IPS-20b (cell line): ENCODE measurements around the gene CHPF.

Experiments
- H3K27ac ChIP-seq: one replicate; pipeline ENCODE4 v1.5.1; 2013; ENCODE audit warnings: low read length
- H3K27me3 ChIP-seq: 2 replicates; pipeline ENCODE4 v1.6.1; 2013; ENCODE audit warnings: mild to moderate bottlenecking, low read length, inconsistent platforms; ENCODE audit not compliant: insufficient read depth
- H3K36me3 ChIP-seq: 2 replicates; pipeline ENCODE4 v1.6.1; 2013; ENCODE audit warnings: low read depth, mild to moderate bottlenecking, inconsistent platforms, low read length, moderate library complexity; ENCODE audit not compliant: insufficient read depth
- H3K4me1 ChIP-seq: 2 replicates; pipeline ENCODE4 v1.6.1; 2013; ENCODE audit warnings: mild to moderate bottlenecking, control low read depth, inconsistent platforms, low read length, moderate library complexity; ENCODE audit not compliant: insufficient read depth
- H3K4me3 ChIP-seq: 2 replicates; pipeline ENCODE4 v1.5.1; 2013; ENCODE audit warnings: mild to moderate bottlenecking, low read length, inconsistent platforms
- H3K9ac ChIP-seq: 2 replicates; pipeline ENCODE4 v1.6.1; 2013; ENCODE audit warnings: low read depth, mild to moderate bottlenecking, inconsistent platforms, low read length, moderate library complexity
- H3K9me3 ChIP-seq: 2 replicates; pipeline ENCODE4 v1.6.1; 2013; ENCODE audit warnings: mild to moderate bottlenecking, low read depth, low read length, inconsistent platforms; ENCODE audit not compliant: insufficient read depth

Gene CHPF

DNA sequence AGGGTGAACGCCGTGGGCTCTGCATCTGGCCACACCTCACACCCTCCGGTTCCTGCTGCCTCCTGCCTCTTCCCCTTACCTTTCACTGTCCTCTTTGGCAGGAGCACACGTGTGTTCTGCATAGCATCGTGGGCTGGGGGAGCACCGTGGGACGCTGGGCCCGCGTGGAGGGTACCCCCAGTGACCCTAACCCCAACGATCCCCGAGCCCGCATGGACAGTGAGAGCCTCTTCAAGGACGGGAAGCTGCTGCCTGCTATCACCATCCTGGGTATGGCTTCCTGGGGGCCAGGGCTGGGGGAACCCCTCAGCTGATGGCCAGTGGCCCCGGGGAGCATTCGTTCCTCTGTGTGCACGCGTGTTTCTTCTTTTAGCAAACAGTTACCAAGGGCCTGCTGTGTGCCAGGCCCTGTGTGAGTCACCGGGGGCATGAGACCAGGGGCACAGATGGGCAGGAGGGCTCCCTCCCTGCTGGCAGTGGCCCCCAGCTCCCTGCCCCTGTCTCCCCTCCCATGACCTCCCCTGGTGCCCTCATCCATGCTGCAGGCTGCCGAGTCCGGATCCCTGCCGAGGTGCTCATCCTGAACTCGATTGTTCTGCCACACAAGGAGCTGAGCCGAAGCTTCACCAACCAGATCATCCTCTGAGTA is 37.3 kb downstream of the CHPF start:
- H3K27me3 ChIP-seq = peaks cover 14% of the 10 kb centered on the region; the same call in 1 of the 2 replicates
- H3K9ac ChIP-seq = peak overlapping the region; percentile 69; the same call in 1 of the 2 replicates
- peaks cover 10% of the 10 kb centered on the region; the same call in 1 of the 2 replicates for H3K36me3 ChIP-seq
- H3K27ac ChIP-seq = peak overlapping the region; percentile 97
- peak overlapping the region; percentile 37; the same call in 1 of the 2 replicates for H3K4me3 ChIP-seq
- H3K4me1 ChIP-seq = peaks cover 29% of the 10 kb centered on the region; the same call in 1 of the 2 replicates
- no peaks in the 10 kb centered on the region for H3K9me3 ChIP-seq

DNA sequence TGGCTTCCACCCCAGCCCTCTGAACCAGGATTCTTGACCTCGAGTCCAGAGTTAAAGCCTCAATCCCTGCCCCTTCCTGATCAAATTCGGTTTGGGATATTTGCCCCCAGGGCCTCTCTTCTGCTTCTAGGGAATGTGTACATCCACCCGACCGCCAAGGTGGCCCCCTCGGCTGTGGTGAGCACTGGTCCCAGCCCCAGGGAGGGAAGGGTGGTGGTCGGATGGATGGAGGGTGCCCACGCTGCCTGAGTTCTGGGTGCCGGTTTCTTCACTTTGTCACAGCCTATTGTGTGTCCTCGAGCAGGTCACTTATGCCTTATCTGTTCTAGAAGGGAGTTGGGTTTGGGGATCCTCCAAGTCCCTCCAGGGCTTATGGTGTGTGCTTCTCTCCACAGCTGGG is 38.0 kb downstream of the CHPF start:
- H3K4me1 ChIP-seq = peaks cover 28% of the 10 kb centered on the region; the same call in 1 of the 2 replicates
- H3K9me3 ChIP-seq = no peaks in the 10 kb centered on the region
- H3K27ac ChIP-seq = no peak overlapping the region
- H3K36me3 ChIP-seq = peaks cover 10% of the 10 kb centered on the region; the same call in 1 of the 2 replicates
- no peak overlapping the region for H3K4me3 ChIP-seq
- no peak overlapping the region; the same call in 1 of the 2 replicates for H3K9ac ChIP-seq
- peaks cover 7% of the 10 kb centered on the region; the same call in 1 of the 2 replicates for H3K27me3 ChIP-seq

DNA sequence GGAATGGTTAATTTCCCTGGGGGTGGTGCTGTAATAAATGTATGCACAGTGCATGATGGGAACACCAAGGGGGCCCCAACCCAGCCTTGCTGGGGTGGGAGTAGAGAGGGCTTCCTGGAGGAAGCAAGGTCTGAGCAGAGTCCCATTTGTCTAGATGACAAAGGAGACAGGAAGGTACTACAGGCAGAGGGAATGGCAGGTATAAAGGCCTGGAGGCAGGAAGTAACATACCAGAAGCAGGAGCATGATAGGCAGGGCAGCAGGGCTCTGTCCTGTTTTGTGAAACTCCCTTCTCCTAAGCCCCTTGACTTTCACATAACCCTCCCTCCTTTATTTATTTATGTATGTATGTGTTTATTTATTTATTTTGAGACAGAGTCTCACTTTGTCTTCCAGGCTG is 41.0 kb downstream of the CHPF start:
- Histone ChIP-seq H3K4me1 (peaks cover 28% of the 10 kb centered on the region; the same call in 1 of the 2 replicates), H3K27me3 (peaks cover 5% of the 10 kb centered on the region), H3K36me3 (peaks cover 10% of the 10 kb centered on the region; the same call in 1 of the 2 replicates), H3K27ac (no peak overlapping the region), H3K9ac (no peak overlapping the region), H3K4me3 (no peak overlapping the region), H3K9me3 (no peaks in the 10 kb centered on the region)

DNA sequence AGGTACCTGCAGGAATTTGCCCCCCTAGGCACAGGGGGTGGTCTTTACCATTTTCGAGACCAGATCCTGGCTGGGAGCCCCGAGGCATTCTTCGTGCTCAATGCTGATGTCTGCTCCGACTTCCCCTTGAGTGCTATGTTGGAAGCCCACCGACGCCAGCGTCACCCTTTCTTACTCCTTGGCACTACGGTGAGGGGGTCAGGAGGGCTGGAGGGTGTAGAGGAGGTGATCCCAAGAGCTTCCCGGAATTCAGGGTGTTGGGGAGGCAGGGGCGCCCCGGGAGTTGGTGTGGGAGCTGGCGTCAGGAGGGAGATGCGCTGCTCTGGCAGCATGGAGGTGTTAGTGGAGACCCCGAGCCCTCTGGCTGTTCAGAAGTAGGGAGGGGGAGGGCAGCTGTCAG is 41.8 kb downstream of the CHPF start:
- H3K9me3 ChIP-seq = no peaks in the 10 kb centered on the region
- H3K27me3 ChIP-seq = peaks cover 13% of the 10 kb centered on the region
- H3K4me3 ChIP-seq = no peak overlapping the region
- peaks cover 21% of the 10 kb centered on the region; the same call in 1 of the 2 replicates for H3K4me1 ChIP-seq
- peaks cover 10% of the 10 kb centered on the region; the same call in 1 of the 2 replicates for H3K36me3 ChIP-seq
- no peak overlapping the region for H3K27ac ChIP-seq
- H3K9ac ChIP-seq = no peak overlapping the region

DNA sequence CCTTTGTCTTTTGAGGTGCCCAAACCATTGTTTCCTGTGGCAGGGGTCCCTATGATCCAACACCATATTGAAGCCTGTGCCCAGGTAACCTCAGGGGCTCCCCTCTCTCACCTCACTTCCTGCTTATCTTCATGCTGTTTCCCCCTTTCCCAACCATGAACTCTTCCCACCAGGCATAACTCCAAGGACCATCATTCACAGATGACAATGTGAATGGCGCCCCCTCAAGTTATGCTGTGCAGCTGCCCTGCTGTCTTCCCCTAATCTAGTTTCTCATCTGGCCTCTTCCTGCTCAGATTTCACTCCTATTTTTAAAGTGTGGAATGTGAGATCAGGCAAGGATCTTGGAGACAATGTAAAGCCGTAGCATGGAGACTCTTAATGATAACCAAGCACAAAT is 43.5 kb downstream of the CHPF start:
- H3K9ac ChIP-seq = no peak overlapping the region
- H3K4me3 ChIP-seq = no peak overlapping the region
- peaks cover 18% of the 10 kb centered on the region; the same call in 1 of the 2 replicates for H3K4me1 ChIP-seq
- H3K36me3 ChIP-seq = peaks cover 10% of the 10 kb centered on the region; the same call in 1 of the 2 replicates
- no peaks in the 10 kb centered on the region for H3K9me3 ChIP-seq
- H3K27me3 ChIP-seq = peaks cover 30% of the 10 kb centered on the region
- no peak overlapping the region for H3K27ac ChIP-seq

DNA sequence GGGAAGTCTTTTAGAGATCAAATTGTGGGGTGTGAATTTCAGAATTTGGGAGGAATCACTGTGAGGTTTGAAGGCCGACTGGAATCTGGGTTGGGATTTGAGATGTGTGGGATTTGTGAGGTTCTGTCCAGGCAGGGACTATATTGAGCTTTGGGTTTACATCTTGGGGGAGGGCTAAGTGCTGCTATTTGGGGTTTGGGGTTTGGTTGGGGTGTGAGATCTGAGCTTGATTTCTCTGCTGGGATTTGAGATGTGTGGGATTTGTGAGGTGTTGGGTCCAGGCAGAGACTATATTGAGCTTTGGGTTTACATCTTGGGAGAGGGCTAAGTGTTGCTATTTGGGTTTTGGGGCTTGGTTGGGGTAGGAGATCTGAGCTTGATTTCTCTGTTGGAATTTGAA is 44.1 kb downstream of the CHPF start:
- no peaks in the 10 kb centered on the region for H3K9me3 ChIP-seq
- H3K9ac ChIP-seq = peak overlapping the region; percentile 83; the same call in 1 of the 2 replicates

DNA sequence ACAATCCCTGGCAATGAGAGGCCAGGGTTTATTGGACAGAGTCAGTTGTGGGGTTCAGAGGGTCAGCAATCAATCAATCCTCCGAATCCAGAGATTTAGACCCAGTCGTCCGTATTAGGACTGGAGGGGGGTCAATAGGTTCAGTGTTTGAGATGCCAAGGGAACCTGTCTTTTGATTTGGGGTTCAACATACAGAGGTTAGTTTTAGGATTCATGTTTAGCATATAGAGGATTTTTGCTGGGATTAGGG is 44.6 kb downstream of the CHPF start:
- Histone ChIP-seq H3K9ac (peak overlapping the region; percentile 83), H3K4me1 (peaks cover 18% of the 10 kb centered on the region; the same call in 1 of the 2 replicates), H3K27ac (peak overlapping the region; percentile 28), H3K27me3 (peaks cover 42% of the 10 kb centered on the region), H3K9me3 (no peaks in the 10 kb centered on the region), H3K36me3 (peaks cover 3% of the 10 kb centered on the region; the same call in 1 of the 2 replicates), H3K4me3 (peak overlapping the region; percentile 77)

More for the DNA sequence above, 44.1 kb downstream of the CHPF start:
- peak overlapping the region; percentile 77 for H3K4me3 ChIP-seq
- H3K36me3 ChIP-seq = peaks cover 9% of the 10 kb centered on the region; the same call in 1 of the 2 replicates
- H3K27me3 ChIP-seq = peaks cover 36% of the 10 kb centered on the region
- H3K27ac ChIP-seq = no peak overlapping the region
- H3K4me1 ChIP-seq = peaks cover 18% of the 10 kb centered on the region; the same call in 1 of the 2 replicates

DNA sequence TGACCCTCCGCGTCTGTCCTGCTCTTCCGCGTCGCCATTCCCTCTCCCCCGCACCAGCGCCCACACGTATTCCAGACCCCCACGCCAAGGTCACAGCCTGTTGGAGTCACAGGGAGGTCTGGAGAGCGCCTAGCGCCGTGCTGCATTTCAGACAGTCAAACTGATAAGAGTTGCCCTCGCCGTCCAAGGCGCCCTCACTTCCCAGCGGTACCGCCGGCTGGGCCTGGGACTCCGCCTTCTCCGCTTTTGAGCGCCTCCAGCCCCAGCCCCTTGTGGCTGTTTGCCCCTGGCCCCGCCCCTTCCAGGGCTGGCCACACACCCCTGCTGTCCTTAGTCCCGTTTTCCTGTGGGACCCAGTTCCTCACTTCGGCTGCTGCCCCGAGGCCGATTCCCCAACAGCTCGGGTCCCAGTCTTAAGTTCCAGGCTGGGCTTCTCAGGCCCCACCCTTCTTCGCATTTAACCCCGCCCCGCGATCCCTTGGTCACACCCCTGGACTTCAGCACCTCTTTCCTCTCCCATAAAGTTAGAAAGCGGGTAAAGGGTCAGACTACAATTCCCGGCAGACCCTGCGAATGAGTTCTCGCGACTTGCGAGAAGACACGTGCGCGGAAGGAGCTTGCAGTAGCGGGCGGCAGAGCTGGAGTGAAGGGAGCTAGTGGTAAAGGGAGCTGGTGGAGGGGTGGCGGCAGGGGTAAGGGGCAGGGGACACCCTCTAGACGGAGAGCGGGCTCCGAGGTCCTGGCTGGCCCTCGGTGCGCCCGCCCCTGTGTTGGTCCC is 45.1 kb downstream of the CHPF start, which contains the start of gene GMPPA:
Gene GMPPA, plus strand, starts transcription at position 612 of the 778 bp plus-strand sequence. CDS start 1,085 bp downstream, outside the sequence.
- H3K9me3 ChIP-seq = no peaks in the 10 kb centered on the region
- H3K27me3 ChIP-seq = peaks cover 46% of the 10 kb centered on the region
- peaks cover 18% of the 10 kb centered on the region; the same call in 1 of the 2 replicates for H3K4me1 ChIP-seq

DNA sequence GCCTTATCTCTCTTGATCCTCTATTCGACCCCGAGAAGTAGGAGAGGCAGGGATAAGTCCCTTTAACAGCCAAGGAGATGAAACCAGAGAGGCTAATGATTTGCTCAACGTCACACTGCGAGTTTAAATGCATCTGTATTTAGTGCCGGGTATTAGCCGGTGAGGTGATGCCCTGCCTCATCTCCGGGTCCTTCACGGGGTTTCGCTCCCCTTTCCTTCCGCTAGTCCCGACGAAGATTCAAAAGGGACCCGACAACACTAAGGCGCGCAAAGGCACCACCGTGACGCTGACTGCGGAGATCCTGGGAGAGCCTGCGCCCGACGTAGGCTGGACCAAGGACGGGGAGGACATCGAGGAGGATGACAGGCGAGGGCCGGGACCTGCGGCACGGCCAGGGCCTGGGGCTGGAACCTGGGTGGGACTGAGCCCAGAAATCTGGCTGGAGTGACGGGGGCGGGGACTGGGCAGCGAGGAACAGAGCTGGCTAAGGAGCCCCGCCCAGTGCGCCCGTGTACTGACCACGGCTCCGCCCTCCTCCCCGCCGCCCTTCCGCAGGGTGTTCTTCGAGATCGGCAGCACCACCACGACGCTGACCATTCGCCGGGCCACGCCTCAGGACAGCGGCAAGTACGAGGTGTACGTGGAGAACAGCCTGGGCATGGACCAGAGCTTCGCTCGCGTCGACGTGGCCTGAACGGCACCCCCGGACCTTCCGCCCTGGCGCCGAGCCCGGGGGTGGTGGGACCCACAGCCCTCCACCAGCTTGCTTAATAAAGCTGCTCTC is 45.9 kb downstream of the CHPF start:
- Histone ChIP-seq H3K27me3 (peaks cover 54% of the 10 kb centered on the region), H3K36me3 (no peaks in the 10 kb centered on the region), H3K4me3 (peak overlapping the region; percentile 77), H3K27ac (no peak overlapping the region), H3K4me1 (peaks cover 20% of the 10 kb centered on the region; the same call in 1 of the 2 replicates), H3K9ac (0 out of 2 replicates have a peak overlapping the region, but pooled peaks have one; percentile 19), H3K9me3 (no peaks in the 10 kb centered on the region)

More for the DNA sequence above, 45.1 kb downstream of the CHPF start, which contains the start of gene GMPPA:
- peak within 1 kb of the TSS; percentile 83 for H3K9ac ChIP-seq
- H3K36me3 ChIP-seq = no peaks in the 10 kb centered on the region
- peak within 1 kb of the TSS; percentile 77 for H3K4me3 ChIP-seq
- H3K27ac ChIP-seq = peak within 1 kb of the TSS; percentile 28

DNA sequence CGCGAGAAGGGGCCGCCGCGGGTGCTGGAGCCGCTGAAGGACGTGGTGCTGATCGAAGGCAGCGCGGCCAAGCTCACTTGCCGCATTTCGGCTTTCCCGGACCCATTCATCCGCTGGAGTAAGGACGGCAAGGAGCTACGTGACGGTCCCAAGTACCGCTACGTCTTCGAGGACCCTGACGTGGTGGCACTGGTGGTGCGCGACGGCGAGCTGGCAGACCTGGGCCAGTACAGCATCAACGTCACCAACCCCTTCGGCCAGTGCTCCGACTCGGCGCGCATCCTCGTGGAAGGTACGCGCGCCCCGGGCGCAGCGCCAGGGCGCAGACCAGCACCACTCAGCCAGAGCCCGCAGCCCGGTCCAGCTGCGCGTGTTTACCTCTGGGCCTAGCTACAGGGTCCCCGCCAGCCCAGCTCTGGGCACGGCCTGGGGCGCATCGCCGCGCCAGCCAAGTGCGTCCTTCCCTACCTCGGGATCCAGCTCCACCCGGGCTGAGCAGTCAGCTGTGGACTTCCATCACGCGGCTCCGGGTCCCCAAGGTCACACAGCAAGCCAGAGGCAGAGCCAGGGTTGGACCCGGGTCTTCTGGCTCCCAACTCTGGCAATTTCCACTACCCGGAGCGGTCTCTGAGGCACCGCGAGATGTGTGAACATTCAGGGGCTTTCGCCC is 46.6 kb downstream of the CHPF start:
- Histone ChIP-seq H3K4me1 (peaks cover 20% of the 10 kb centered on the region; the same call in 1 of the 2 replicates), H3K27ac (no peak overlapping the region), H3K36me3 (no peaks in the 10 kb centered on the region), H3K4me3 (peak overlapping the region; percentile 77; the same call in 1 of the 2 replicates), H3K9ac (no peak overlapping the region), H3K27me3 (peaks cover 55% of the 10 kb centered on the region), H3K9me3 (no peaks in the 10 kb centered on the region)
